GM13976 (cell line): ENCODE measurements around the gene LRRC56.
"Not testable (repeated sequence)": the region's sequence is repeated elsewhere in the genome, so short reads cannot be mapped to it uniquely, and the experiment has no call there.

ENCODE experiments used
- DNase-seq: peaks from one replicate; pipeline ENCODE4 v3.0.0; 2012; ENCODE audit warnings: low spot score
- CTCF ChIP-seq: IDR thresholded peaks from 2 replicates; pipeline ENCODE4 v1.5.1; 2012; ENCODE audit warnings: borderline replicate concordance, mild to moderate bottlenecking; ENCODE audit not compliant: insufficient read depth; ENCODE audit errors: extremely low read depth, missing control alignments, control extremely low read depth
- in situ Hi-C: fragments of 300-500 bp; cut with MboI; formaldehyde crosslinking; loops from one replicate; pipeline ENCODE4 v1.12.0; 2022; ENCODE audit warnings: low sequenced_read_pairs, mixed read lengths, inconsistent platforms; ENCODE audit not compliant: unreplicated experiment

Gene LRRC56

GRCh38 chr11:514606-515005 lies 22.7 kb upstream of the LRRC56 start:
- no peak for TF ChIP-seq CTCF
- in situ Hi-C loops: no loop called here
- no peak for DNase-seq

GRCh38 chr11:515131-515530 lies 22.2 kb upstream of the LRRC56 start:
- in situ Hi-C loops: no loop called here
- TF ChIP-seq CTCF: no peak

GRCh38 chr11:516400-516799 lies 20.9 kb upstream of the LRRC56 start:
- no peak for DNase-seq
- in situ Hi-C loops: no loop called here
- TF ChIP-seq CTCF: no peak

More at GRCh38 chr11:515131-515530, 22.2 kb upstream of the LRRC56 start:
- DNase-seq: no peak

DNA sequence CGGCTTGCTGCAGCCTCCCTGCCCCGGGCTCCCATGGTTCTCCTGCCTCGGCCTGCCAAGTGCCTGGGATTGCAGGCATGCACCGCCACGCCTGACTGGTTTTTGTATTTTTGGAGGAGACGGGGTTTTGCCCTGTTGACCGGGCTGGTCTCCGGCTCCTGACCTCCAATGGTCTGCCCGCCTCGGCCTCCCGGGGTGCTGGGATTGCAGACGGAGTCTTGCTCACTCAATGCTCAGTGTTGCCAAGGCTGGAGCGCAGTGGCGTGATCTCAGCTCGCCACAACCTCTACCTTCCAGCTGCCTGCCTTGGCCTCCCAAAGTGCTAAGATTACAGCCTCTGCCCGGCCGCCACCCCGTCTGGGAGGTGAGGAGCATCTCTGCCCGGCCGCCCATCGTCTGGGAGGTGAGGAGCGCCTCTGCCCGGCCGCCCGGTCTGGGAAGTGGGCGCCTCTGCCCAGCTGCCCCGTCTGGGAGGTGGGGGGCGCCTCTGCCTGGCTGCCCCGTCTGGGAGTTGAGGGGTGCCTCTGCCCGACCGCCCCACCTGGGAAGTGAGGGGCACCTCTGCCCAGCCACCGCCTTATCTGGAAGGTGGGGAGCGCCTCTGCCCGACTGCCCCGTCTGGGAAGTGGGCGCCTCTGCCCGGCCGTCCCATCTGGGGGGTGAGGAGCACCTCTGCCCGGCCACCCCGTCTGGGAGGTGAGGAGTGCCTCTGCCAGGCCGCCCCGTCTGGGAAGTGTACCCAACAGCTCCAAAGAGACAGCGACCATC lies 20.2 kb upstream of the LRRC56 start:
- in situ Hi-C loops, DNase-seq: not testable (repeated sequence)

GRCh38 chr11:518463-519202 lies 18.7 kb upstream of the LRRC56 start:
- peak; percentile 97 for TF ChIP-seq CTCF
- DNase-seq: peak; percentile 97
- in situ Hi-C loops: no loop called here

GRCh38 chr11:520428-521176 lies 16.7 kb upstream of the LRRC56 start:
- in situ Hi-C loops: no loop called here
- DNase-seq: no peak
- TF ChIP-seq CTCF: no peak

DNA sequence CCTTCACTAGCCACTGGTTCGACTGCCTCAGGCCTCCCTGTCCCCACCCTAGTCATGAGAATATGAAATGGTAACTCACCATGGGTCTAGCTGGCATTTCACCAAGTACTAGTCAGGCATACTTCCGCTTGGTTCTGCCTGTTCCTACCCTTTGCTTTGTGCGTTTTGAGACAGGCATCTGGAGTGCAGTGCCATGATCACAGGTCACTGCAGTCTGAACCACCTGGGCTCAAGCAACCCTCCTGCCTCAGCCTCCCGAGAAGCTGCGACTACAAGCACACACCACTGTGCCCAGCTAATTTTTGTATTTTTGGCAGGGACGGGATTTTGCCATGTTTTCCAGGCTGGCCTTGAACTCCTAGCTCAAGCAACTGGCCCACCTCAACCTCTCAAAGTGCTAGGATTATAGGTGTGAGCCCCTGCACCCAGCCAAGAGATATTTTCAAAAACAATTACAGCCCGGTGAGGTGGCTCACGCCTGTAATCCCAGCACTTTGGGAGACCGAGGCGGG lies 16.1 kb upstream of the LRRC56 start:
- no peak for TF ChIP-seq CTCF
- in situ Hi-C loops: no loop called here

More for the DNA sequence above, 16.1 kb upstream of the LRRC56 start:
- no peak for DNase-seq
